Epithelial cell of proximal tubule (primary cell): ENCODE data around the gene NAMPT. TPM values are rescaled to one million over a fixed set of nuclear protein-coding genes. Genes with fewer than 3 reads are reported as not detected.

Experiments
- DNase-seq: peaks from one replicate; pipeline ENCODE4 v3.0.0-alpha.2; 2011; ENCODE audit warnings: low read depth
- H3K4me3 ChIP-seq: 2 replicates; pipeline ENCODE4 v1.5.1; 2011; ENCODE audit warnings: low read depth, mild to moderate bottlenecking, low read length
- CTCF ChIP-seq: conservative IDR thresholded peaks from 2 replicates; pipeline ENCODE4 v1.5.1; 2012; ENCODE audit warnings: low read depth, mild to moderate bottlenecking, low read length
- total RNA-seq: library from RNA; depleted of rRNA; stranded (reverse); fragments of >200 nt; gene quantifications from 2 replicates; pipeline ENCODE4 v1.2.3, GENCODE V29; 2015

Gene NAMPT
- total RNA-seq, 1 donor from 2014 or later: 81.0 TPM

- TF ChIP-seq CTCF: no peak
- no peak for DNase-seq
- no peak overlapping the region for H3K4me3 ChIP-seq
These were observed 27.0 kb downstream of the NAMPT start for GRCh38 chr7:106257752-106258151.

GRCh38 chr7:106256144-106256543, 28.6 kb downstream of the NAMPT start:
- H3K4me3 ChIP-seq: no peak overlapping the region
- no peak for TF ChIP-seq CTCF
- DNase-seq: no peak

DNA sequence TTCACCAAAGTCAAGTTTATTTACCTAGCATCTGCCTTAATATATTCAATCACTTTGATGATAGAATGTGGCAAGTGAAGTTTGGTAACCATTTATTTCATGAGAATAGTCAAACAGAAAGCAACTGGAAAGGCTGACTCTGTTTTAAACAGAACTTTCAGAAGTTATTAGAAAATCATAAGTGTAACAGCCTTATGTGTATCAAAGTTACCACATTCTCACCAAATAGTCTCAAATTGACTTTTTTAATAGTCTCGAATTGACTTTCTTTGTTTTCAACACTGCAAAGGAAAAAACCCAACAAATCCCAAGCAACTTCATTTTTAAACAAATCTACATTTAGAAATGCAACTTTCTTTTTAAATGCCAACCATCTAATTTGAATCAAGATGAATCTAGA, 29.5 kb downstream of the NAMPT start:
- TF ChIP-seq CTCF: no peak
- DNase-seq: no peak
- H3K4me3 ChIP-seq: no peak overlapping the region

DNA sequence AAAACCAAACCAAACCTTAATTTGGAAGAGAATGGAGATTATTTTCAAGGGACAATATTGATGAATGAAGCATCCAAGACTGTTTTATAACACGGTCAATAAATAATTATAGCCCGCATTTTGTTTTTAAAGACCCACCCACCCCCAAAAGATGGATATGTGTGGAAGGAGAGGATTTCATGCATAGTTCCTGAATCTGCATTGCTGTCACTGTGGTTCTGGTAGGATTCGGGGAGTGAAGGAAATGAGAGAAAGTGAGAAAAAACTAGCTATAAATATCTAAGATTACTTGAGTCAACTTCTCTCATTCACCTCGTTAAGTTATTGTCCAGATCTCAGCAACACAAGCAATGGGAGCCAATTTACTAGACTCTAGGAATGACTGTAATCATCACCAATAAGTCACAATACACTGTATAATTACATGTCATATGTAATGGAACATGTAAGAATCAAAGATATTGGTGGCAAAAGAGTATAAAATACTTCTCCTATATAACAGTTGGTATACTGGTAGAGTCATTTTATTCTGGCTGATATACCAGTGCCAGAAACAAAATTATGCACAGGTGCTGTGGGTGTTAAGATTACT, 30.2 kb downstream of the NAMPT start:
- DNase-seq: no peak

DNA sequence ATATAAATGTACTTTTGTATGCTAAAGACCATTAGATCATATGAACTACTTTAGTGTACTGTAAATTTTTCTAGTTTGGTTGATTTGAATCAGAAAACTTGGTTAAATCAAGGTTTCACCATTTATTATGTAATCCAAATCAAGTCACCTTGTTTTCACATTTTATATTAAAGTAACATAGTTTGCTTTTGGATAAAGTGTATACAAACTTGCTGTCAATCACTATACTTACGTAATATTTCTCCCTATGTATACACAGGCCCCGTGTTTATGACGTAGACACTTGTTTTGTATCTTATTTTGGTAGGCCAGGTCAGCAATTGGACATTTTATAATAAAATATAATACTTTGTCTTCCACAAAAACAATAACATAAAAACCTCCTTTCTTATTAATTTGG, 32.2 kb downstream of the NAMPT start:
- TF ChIP-seq CTCF: no peak
- DNase-seq: no peak
- H3K4me3 ChIP-seq: no peak overlapping the region

More for the DNA sequence above, 30.2 kb downstream of the NAMPT start:
- H3K4me3 ChIP-seq: no peak overlapping the region
- no peak for TF ChIP-seq CTCF

DNA sequence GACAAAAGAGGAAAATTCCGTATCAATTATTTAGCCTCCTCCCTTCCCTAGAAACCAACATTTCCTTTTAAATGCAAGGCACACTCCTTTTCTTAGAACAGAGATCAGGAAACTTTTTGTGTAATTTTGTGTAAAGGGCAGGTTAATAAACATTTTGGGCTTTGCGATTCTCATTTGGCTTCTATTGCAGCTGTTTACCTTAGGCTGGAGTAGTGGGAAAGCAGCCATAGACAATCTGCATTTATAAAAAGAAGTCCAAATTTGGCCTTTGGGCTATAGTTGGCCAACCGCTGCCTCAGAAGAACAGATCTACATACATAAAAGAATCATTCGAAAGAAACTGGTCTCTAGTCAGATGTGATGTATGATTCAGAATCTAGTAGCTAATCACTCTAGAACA, 35.3 kb downstream of the NAMPT start:
- no peak for TF ChIP-seq CTCF
- H3K4me3 ChIP-seq: no peak overlapping the region
- no peak for DNase-seq

- H3K4me3 ChIP-seq: no peak overlapping the region
- TF ChIP-seq CTCF: no peak
- no peak for DNase-seq
These were observed 36.2 kb downstream of the NAMPT start for GRCh38 chr7:106248600-106248999.
